Measurements from ENCODE around the gene OAS3.

GRCh38 chr12:113002676-113003075 lies 64.4 kb downstream of the OAS3 start:
- no peak for TF ChIP-seq CTCF (conservative IDR thresholded peaks at IDR 0.05; ENCODE audit: low read depth, low read length)
- TF ChIP-seq EZH2 (IDR thresholded peaks at IDR 0.05; ENCODE audit: borderline replicate concordance, low read depth, low read length, poor library complexity, severe bottlenecking) = no peak
